Activated CD8-positive, alpha-beta memory T cell treated with anti-CD3 and anti-CD28 coated beads for 1 hour (primary cell): Measurements from ENCODE around the gene SRD5A2.
"Not testable (repeated sequence)": the region's sequence is repeated elsewhere in the genome, so short reads cannot be mapped to it uniquely, and the experiment has no call there.

Experiments used
- DNase-seq, 2 donors: peaks; one replicate each; pipeline ENCODE4 v3.0.0-alpha.2; 2020; ENCODE audit warnings: low read depth in 1 of 2; ENCODE audit errors: extremely low read depth in 1 of 2

The SRD5A2 gene

DNA sequence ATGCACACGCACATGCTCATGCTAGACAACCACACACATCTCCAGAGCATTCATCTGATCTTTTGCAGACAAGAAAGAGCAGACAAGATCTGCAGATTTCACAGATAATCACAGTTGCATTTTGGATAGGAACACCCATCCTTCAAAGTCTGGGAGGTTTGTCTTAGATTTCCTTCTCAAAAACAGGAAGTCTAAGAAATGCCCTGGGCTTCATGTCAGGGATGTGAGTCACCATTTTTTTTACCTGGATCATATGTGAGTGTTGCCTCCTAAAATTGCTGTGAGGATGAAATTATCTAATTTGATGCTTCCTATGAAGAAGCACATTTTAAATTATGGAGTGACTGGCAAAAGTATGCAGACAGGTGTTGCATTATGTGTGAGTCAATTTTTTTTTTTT is 46.1 kb downstream of the SRD5A2 start:
- DNase-seq = no peak

DNA sequence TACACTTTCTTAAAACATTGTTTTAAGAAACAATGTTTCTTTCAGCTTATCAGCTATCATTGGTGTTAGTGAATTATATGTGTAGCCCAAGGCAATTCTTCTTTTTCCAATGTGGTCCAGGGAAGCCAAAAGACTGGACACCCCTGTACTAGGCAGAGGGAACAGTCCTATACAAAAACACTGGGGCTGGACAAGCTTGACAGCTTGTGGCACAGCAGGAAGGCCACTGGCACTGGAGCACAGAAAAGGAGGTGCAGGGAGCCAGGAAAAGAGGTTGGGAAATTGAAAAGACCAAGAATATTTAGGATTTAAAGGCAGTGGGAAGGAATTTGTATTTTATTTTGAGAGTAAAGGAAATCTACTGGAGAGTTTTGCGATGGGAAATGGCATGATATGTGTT is 47.7 kb downstream of the SRD5A2 start:
- no peak for DNase-seq

DNA sequence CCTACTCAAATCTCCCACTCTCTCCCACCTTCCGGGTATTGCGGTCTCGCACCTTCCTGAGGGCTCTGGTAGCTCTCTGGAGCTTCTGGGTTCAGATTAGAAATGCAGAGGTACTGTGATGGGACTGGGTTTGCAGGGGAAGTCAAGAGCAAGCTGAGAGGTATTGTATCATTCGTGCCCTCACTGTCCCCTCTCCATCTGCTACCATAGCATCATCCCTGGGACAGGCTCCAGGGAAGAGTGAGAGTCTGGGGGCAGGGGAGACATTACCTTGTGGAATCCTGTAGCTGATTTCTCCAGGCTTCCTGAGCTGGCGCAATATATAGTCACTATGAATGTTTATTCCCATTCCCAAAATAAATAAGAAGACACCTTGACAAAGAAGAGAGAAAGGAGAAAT is 49.6 kb downstream of the SRD5A2 start:
- no peak for DNase-seq

DNA sequence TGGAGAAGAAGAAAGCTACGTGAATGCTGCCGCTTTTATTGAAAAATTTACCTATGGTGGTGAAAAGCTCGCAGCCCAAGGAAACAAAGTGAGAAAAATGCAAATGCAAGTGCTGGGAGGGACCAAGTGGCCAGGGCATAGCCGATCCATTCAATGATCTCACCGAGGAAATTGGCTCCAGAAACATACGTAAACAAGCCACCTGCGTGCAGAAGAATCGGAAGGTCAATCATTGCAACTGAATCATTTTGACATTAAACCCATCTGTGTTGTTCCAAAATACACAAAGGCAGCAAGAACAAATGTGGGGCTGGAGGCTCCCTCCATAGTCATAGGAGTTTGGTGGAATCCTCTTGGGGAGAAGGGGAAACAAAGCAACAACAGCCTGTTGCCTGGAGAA is 51.5 kb downstream of the SRD5A2 start:
- DNase-seq = no peak

DNA sequence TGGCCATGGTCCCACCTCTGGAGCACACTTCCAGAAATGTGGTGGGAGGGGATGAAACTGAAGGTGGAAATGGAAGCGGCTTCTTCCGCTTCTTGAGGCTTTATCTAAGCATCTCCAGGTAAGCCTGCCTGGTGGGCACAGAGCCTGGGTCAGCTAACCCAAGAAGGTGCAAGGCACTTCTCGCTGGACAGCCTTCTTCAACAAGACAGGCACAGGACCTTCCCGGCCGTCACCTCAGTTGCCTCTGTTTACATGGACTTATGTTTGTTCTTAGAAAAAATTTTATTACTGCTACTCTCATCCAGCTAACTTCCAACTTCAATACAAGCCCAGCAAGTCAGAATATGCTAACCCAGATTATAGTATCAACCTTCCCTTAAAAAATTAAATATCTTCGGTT is 51.9 kb downstream of the SRD5A2 start:
- DNase-seq = no peak

DNA sequence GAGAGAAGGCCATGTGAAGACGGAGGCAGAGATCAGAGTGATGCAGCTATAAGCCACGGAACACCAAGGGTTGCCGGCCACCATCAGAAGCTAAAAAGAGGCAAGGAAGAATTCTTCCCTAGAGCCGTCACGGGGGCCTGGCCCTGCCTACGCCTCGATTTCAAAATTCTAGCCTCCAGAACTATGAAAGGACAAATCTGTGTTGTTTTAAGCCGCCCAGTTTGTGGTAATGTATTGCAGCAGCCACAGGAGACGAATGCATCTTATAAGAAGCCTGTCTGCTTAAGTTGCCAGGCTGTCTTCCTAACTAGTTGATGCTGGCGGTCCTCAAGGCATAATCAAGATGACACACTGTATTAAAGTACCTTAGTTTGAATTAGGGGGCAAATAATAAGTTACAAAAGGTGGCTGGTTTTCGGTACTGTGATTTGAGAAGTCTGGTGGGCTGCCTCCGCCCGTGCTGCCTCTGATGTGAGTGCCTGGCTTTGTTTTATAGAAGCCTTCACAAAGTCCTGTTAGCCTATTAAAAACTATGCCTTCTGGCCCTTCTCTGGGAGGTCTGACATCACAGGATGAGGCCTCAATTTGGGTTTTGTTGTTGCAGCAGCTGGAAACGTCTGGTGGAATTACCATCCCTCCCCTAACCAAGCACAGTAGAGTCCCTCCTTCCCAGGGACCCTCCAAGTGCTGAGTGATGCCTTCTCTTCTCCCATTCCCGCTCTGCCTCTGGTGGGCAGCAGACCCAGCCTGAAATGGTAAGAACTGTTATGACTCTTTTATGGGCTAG is 53.6 kb downstream of the SRD5A2 start:
- DNase-seq = no peak

DNA sequence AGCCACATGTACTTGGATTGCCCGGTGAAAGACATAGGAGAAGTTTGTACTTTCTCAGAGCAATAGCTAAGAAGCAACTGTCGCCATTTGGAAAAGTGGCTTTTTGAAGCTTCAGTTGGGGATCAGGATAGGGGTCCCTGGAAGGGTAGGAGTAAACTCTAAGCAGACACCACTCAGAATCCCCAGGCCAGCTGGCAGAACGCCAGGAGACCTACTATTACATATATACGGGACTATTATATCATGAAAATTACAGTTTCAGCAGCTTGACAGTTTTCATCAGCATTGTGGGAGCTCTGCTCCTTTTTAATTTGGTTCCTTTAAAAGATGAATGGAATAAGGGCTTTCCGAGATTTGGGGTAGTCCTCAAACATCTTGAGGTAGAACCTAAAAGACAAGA is 54.9 kb downstream of the SRD5A2 start:
- DNase-seq = no peak

DNA sequence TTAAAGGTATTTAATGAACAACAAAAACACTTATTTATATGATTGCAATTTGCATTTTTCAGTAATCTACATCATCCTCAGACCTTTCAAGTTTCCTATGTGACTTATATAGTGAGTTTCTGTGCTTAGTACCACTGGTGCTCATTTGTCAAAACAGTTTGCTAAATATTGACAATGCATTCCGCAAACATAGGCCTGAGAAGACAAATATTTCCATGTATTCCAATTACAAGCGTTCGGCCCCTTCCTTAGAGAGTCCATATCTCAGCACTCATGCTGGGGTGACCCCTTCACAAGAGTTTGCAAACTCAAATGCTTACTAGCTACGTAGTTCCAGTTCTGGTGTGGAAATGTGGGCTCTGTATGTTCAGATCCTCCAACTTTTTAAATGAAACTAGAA is 56.1 kb downstream of the SRD5A2 start:
- no peak for DNase-seq

DNA sequence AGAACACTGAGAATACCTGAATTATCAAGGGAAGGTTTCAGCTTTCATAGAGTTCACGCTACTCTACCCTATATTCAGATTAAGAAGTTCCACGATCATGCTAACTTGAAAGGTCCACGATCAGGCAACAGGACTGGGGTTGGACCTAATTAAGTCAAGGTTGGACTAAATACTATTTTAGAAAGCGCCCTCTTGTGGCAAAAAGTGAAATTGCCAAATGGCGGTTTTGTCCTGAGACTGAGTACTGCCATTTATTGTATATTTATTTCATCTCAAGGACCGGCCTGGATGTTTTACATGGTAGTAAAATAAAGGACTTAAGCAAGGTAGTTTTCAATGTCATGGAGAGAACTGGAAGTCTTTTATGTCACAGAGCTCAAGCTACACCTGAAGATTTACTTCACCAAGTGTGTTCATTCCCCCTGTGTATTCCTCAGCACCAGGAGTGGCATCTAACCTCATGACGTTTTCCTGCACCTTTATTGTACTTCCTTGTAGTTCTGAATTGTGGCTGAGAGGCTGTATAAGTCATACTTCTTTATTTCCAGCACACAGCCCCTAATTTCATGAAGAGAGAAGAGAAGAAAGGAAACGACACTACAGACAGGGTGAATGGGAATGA is 56.8 kb downstream of the SRD5A2 start:
- peak; percentile 2 to 27 for DNase-seq

DNA sequence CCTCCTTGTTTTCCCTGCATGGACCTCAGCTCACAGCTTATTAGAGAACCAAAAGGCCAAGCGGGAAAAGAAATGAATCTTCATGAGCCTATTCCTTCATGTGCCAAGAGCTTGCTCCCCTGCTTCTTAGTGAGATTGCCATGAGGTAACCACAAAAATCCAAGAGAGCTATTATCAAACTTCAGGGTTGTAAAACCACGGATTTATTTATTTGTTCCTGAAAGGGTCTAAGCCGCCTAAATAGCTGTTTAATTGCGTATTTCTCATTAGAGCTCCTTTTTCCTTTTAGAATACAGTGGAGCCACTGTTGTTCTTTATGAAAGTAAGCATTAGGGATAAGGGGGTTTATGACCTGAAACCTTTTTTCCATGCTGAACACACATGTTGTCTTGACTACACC is 58.0 kb downstream of the SRD5A2 start:
- no peak for DNase-seq

DNA sequence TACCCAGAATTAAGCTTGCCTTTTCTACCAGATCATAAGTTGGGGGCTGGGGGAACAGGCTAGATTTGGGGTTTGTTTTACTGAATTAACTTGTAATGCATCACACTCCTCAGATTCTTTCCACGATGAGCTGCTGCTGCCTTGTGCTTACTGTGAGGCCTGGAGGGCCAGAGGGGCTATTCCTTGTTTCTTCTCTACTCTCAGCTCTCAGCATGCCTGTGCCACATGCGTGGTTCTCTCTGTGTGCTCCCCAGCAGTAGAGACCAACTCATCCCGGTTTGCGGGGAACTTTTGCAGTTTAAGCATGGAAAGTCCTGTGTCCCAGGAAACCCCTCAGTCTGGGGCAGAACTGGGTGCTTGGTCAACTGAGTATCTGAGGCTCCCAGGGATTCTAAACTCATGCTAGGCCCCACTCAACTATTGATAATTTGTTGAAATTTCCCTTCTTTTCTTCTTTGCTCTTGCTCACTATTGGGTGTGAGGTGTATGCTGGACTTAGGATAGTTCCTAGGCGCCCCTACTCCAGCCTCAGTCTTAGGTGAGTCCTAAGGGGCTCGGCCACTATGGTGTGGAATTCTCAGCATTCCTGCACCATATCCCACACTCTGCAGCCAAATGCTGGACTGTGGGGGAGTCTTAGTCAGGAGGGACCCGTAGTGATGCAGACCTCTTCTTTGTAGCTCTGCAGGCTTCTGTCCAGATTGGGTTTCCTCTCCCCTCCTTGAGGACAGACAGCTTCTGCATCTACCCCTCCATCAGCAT is 63.1 kb downstream of the SRD5A2 start:
- no peak for DNase-seq

DNA sequence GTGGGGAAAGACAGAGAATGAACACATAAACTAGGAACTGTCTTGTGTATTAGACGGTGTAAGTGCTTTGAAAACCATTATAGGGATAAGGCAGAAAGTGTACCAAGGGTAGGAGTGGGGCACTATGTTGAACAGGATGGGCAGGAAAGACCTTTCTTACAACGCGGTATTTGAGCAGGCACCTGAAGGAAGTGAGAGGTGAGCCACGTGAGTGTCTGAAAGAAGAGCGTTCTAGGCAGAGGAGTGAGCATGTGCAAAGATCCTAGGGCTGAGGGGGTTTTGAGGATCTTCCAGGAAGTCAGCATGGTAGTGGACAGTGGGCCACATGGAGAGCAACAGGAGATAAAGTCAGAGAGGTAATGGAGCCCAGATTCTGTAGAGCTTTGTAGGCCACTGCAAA is 65.2 kb downstream of the SRD5A2 start:
- no peak for DNase-seq

DNA sequence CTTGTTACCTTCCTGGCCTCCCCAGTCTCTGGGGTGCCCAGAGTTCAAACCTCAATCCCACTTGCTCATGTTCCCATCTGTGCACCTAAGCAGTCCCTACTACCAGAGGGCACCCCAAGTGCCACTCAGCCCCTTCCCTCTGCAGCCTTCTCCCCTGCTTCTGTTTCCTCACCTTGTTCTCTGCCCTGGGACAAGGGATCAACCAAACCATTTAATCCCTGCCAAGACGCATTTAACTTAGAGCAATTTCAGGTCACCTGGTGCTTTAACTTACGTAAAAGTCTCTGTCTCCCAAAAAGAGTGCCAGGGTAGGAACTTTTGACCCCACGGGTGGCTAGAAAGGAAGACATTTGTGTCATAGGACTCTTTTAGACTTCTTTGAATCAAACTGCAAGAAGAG is 67.2 kb downstream of the SRD5A2 start:
- no peak for DNase-seq

DNA sequence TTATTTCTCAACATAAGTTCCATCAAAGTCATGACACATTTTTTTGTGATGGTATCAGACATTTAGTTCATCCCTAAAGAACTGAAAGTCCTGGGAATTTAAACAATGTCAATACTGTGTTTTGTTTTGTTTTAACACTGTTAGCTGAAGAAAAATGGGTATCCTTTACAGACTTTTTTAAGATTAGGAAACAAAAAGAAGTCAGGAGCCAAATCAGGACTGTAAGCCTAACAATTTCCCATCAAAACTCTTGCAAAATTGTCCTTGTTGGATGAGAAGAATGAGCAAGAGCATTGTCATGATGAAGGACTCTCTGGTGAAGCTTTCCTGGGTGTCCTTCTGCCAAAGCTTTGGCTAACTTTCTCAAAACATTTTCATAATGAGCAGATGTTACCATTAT is 69.4 kb downstream of the SRD5A2 start:
- no peak for DNase-seq

DNA sequence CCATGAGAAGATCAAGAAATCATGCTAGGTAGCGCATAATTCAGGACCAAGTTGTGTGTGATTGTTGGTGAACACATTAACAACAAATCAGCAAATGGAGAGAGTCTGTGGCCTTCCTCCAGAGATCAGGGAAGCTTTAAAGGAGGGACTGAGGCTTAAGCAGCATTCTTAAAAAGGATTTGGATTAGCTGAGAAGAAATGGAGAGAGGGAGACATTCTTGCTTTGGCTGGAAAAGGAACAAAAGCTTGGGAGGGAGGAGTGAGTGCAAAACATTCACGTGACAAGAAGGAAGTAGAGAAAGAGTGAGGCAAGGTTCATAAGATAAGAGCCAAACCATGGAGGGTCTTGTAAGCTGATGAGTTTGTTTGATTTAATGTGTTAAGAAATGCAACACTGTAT is 75.6 kb downstream of the SRD5A2 start:
- no peak for DNase-seq

DNA sequence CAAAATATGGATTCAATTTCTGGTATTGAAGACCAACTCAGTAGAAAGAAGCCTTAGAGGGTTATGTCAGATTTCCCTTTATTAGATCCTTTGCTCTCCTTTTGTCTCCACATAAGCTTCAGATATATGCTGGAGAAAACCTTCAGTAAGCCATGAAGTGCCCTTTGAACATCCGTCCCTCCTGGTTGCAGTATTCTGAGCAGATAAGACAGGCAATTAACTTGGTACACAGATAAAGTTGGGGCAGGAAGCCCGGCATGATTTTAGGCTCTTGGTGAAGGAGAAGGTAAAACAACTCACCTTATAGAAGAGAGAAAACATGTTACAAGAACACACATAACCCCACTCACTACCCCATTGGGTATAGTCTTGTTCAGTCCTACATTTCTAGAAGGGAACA is 76.4 kb downstream of the SRD5A2 start:
- DNase-seq = no peak

DNA sequence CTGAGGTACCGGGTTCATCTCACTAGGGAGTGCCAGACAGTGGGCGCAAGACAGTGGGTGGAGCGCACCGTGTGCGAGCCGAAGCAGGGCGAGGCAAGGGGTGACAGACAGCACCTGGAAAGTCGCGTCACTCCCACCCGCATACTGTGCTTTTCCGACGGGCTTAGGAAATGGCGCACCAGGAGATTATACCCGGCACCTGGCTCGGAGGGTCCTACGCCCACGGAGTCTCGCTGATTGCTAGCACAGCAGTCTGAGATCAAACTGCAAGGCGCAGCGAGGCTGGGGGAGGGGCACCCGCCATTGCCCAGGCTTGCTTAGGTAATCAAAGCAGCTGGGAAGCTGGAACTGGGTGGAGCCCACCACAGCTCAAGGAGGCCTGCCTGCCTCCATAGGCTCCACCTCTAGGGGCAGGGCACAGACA is 84.3 kb downstream of the SRD5A2 start:
- DNase-seq = not testable (repeated sequence)

DNA sequence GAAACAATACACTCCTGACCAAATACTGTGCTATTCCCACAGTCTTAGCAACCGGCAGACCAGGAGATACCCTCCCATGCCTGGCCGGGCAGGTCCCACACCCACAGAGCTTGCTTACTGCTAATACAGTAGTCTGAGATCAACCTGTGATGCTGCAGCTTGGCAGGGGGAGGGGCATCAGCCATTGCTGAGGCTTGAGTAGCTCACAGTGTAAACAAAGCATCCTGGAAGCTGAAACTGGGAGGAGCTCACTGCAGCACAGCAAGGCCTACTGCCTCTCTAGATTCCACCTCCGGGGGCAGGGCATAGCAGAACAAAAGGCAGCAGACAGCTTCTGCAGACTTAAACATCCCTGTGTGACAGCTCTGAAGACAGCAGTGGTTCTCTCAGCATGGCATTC is 91.4 kb downstream of the SRD5A2 start:
- DNase-seq = not testable (repeated sequence)

DNA sequence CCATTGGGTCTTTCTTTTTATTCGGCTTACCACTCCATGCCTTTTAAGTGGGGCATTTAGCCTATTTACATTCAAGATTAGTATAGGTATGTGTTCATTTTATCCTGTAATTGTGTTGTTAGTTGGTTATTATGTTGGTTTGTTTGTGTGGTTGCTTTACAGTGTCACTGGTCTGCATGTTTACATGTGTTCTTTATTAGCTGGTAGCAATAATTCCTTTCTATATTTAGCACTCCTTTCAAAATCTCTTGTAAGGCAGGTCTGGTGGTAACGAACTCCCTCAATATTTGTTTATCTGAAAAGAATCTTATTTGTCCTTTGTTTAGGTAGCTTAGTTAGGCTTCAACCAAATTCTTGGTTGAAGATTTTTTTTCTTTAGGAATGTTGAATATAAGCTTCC is 97.5 kb downstream of the SRD5A2 start:
- DNase-seq = no peak

DNA sequence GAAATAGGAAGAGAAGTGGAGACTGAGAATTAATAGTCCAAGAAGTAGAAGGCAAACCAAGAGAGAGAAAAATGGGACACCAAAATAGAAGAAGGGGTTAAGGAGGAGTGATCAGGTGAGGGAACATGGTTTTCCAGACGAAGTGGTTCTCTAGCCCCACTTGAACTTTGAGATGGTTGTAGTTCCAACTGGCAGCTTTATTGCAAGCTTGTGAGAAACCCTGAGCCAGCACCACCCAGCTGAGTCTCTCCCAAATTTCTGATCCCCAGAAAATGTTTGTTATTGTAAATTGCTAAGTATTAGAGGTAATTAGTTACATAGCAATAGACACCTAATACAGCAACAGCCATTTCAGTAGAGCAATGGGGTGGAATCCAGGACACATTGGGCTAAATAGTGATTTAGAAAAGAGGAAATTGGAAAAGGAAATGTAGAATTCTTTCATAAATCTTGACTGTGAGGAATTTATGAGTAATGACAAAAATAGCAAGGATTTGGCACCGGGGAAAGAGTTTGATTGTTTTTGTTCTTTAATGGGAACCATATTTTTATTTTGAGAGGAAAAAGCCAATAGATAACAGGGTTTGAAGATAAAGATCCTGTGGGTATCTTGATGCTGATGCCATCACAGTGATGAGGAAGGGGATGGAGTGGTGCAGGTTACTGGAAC is 104.1 kb downstream of the SRD5A2 start:
- no peak for DNase-seq

DNA sequence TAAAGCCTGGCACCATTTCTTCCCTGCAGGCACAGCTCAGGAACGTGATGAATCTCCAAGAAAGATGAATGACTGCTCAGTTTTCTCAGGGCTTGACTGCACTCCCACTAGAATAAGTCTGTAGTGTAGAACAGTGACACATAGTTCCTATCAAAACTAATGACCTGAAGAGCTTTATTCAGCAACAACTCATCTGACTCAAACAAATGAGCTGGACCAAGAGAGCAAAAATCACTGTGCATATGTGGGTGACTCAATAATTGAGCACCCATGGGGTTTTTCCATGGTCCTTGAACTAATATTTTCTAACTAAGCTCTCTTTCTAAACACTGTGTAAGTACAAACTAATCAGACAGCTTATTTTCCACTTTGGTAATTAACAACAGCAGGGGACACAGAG is 105.0 kb downstream of the SRD5A2 start:
- no peak for DNase-seq
